ENCODE data around the gene SNHG17. TPM values are rescaled to one million over a fixed set of nuclear protein-coding genes. Genes with fewer than 3 reads are reported as not detected.

The SNHG17 gene
- total and polyA plus RNA-seq, 9 of the 15 experiments (the other 6 are each of a cell fraction or from before 2014, with no cell fraction given): 29.8 to 106 (median 57.7) TPM

GRCh38 chr20:38452880-38453624 lies 17.9 kb upstream of the SNHG17 start (continued):
- TF ChIP-seq E2F5 (CRISPR knock-in tag; IDR thresholded peaks at IDR 0.05): no peak
- no peak for TF ChIP-seq CLOCK (CRISPR knock-in tag; IDR thresholded peaks at IDR 0.05; ENCODE audit: borderline replicate concordance)
- no peak for TF ChIP-seq TRIM25 (IDR thresholded peaks at IDR 0.05; ENCODE audit: borderline replicate concordance)
- 0 out of 2 replicates have a peak, but pooled peaks have one; percentile 31 for TF ChIP-seq POLR2H (tag; IDR thresholded peaks at IDR 0.05; ENCODE audit: low read depth)
- no peak for TF ChIP-seq ZNF764 (CRISPR knock-in tag; IDR thresholded peaks at IDR 0.05; ENCODE audit: low read depth)
- TF ChIP-seq KAT7 (CRISPR knock-in tag; IDR thresholded peaks at IDR 0.05; ENCODE audit: borderline replicate concordance): no peak
- TF ChIP-seq CEBPB (tag; IDR thresholded peaks at IDR 0.05): no peak
- peak; percentile 88 for TF ChIP-seq SMARCC2 (IDR thresholded peaks at IDR 0.05; ENCODE audit: low read depth)
- no peak for TF ChIP-seq RREB1 (CRISPR knock-in tag; IDR thresholded peaks at IDR 0.05)
- no peak for TF ChIP-seq ZNF766 (CRISPR knock-in tag; conservative IDR thresholded peaks at IDR 0.05)
- peak in 1 of 2 experiments; percentile 90; a peak in 2 of 4 replicates for TF ChIP-seq TEAD1 (CRISPR knock-in tag; IDR thresholded peaks at IDR 0.05)
- peak; percentile 40 to 79; a peak in 2 of 4 replicates for TF ChIP-seq SIN3A (IDR thresholded peaks at IDR 0.05; ENCODE audit: borderline replicate concordance in 2 of 2, control insufficient read depth in 1 of 2, low read depth in 2 of 2, low read length in 2 of 2)
- no peak for TF ChIP-seq ZSCAN29 (IDR thresholded peaks at IDR 0.05)
- TF ChIP-seq HLTF (IDR thresholded peaks at IDR 0.05): peak; percentile 52; the same call in 1 of the 2 replicates

Data from K562 (cell line).